ENCODE data around the gene FGD2. TPM values are rescaled to one million over a fixed set of nuclear protein-coding genes. Genes with fewer than 3 reads are reported as not detected.

Gene FGD2
- total and polyA plus RNA-seq, 9 of the 15 experiments (the other 6 are each of a cell fraction or from before 2014, with no cell fraction given) = 0.09 TPM; not detected in 8

- TF ChIP-seq NR4A1 (CRISPR knock-in tag; IDR thresholded peaks at IDR 0.05) (no peak), NR4A1 (tag; IDR thresholded peaks at IDR 0.05) (0 out of 2 replicates have a peak, but pooled peaks have one; percentile 54), ZC3H8 (IDR thresholded peaks at IDR 0.05) (peak; percentile 75; the same call in 1 of the 2 replicates), BCLAF1 (IDR thresholded peaks at IDR 0.05; ENCODE audit: borderline replicate concordance in 1 of 2, control insufficient read depth in 1 of 2, low read depth in 2 of 2, low read length in 1 of 2) (peak in 1 of 2 experiments; percentile 82; a peak in 1 of 4 replicates), NEUROD1 (IDR thresholded peaks at IDR 0.05; ENCODE audit: borderline replicate concordance, low read depth, low read length, partially characterized antibody) (peak; percentile 45), YBX1 (IDR thresholded peaks at IDR 0.05) (no peak), ZNF133 (CRISPR knock-in tag; IDR thresholded peaks at IDR 0.05) (no peak), DMBX1 (CRISPR knock-in tag; IDR thresholded peaks at IDR 0.05; ENCODE audit: borderline replicate concordance) (peak; percentile 89), ARID2 (IDR thresholded peaks at IDR 0.05) (peak; percentile 99), PCBP1 (IDR thresholded peaks at IDR 0.05; ENCODE audit: low read depth, low read length, poor library complexity, severe bottlenecking) (no peak), ZBTB1 (CRISPR knock-in tag; IDR thresholded peaks at IDR 0.05; ENCODE audit: borderline replicate concordance, low read depth) (0 out of 2 replicates have a peak, but pooled peaks have one; percentile 43), CCNT2 (IDR thresholded peaks at IDR 0.05; ENCODE audit: borderline replicate concordance, extremely low read depth, insufficient read length, low read depth, low read length) (peak; percentile 68), RBM14 (IDR thresholded peaks at IDR 0.05; ENCODE audit: borderline replicate concordance, insufficient read depth, low read depth, low read length) (no peak), VEZF1 (CRISPR knock-in tag; IDR thresholded peaks at IDR 0.05) (peak; percentile 70), CBFA2T2 (conservative IDR thresholded peaks at IDR 0.05) (no peak; the same call in 1 of the 2 replicates), RBM22 (IDR thresholded peaks at IDR 0.05; ENCODE audit: low read depth, low read length, poor library complexity, severe bottlenecking) (no peak), ZNF395 (CRISPR knock-in tag; IDR thresholded peaks at IDR 0.05) (no peak), FUS (optimal IDR thresholded peaks at IDR 0.05; ENCODE audit: low read depth, low read length) (no peak), PTRF (tag; IDR thresholded peaks at IDR 0.05) (no peak), HIVEP1 (CRISPR knock-in tag; IDR thresholded peaks at IDR 0.05) (no peak), ZNF511 (CRISPR knock-in tag; IDR thresholded peaks at IDR 0.05) (no peak; the same call in 1 of the 2 replicates)
These were observed 24.0 kb downstream of the FGD2 start (continued) for GRCh38 chr6:37029249-37029971.
